Hepatocyte (in vitro differentiated cells): ENCODE results near the gene CARD11. TPM values are rescaled to one million over a fixed set of nuclear protein-coding genes. Genes with fewer than 3 reads are reported as not detected.

ENCODE experiments used
- DNase-seq: peaks from one replicate; pipeline ENCODE4 v3.0.0-alpha.2; 2016; ENCODE audit warnings: low spot score
- H2AFZ ChIP-seq: fragments of 200-600 bp; sonication (generic); 2 replicates; pipeline ENCODE4 v1.6.0; 2016; ENCODE audit warnings: antibody characterized with exemption, mild to moderate bottlenecking
- H3K27ac ChIP-seq: fragments of 200-600 bp; sonication (generic); 2 replicates; pipeline ENCODE4 v1.5.1; 2016; ENCODE audit warnings: mild to moderate bottlenecking
- H3K27me3 ChIP-seq: fragments of 200-600 bp; sonication (generic); 2 replicates; pipeline ENCODE4 v1.6.1; 2016
- H3K36me3 ChIP-seq: fragments of 200-600 bp; sonication (generic); replicated peaks from 2 replicates; pipeline ENCODE4 v1.5.1; 2016; ENCODE audit warnings: low read depth; ENCODE audit not compliant: insufficient read depth
- H3K4me1 ChIP-seq: fragments of 200-600 bp; sonication (generic); 2 replicates; pipeline ENCODE4 v1.5.1; 2016; ENCODE audit warnings: mild to moderate bottlenecking, moderate library complexity; ENCODE audit not compliant: insufficient read depth
- H3K4me2 ChIP-seq: fragments of 200-600 bp; sonication (generic); 2 replicates; pipeline ENCODE4 v1.6.0; 2016
- H3K4me3 ChIP-seq: fragments of 200-600 bp; sonication (generic); 2 replicates; pipeline ENCODE4 v1.5.1; 2016; ENCODE audit warnings: mild to moderate bottlenecking
- H3K79me2 ChIP-seq: fragments of 200-600 bp; sonication (generic); 2 replicates; pipeline ENCODE4 v1.6.0; 2017; ENCODE audit warnings: mild to moderate bottlenecking
- H3K9me2 ChIP-seq: fragments of 200-600 bp; sonication (generic); replicated peaks from 2 replicates; pipeline ENCODE4 v1.6.0; 2017; ENCODE audit warnings: mild to moderate bottlenecking; ENCODE audit not compliant: insufficient read depth
- H3K9me3 ChIP-seq: fragments of 200-600 bp; sonication (generic); 2 replicates; pipeline ENCODE4 v1.5.1; 2016; ENCODE audit warnings: low read depth, mild to moderate bottlenecking
- H4K20me1 ChIP-seq: fragments of 200-600 bp; sonication (generic); 2 replicates; pipeline ENCODE4 v1.6.0; 2016; ENCODE audit warnings: mild to moderate bottlenecking; ENCODE audit not compliant: insufficient read depth, poor library complexity, severe bottlenecking
- CTCF ChIP-seq: fragments of 200-600 bp; sonication (generic); IDR thresholded peaks from 2 replicates; pipeline ENCODE4 v1.5.1; 2016; ENCODE audit warnings: antibody characterized with exemption, mild to moderate bottlenecking; ENCODE audit not compliant: poor library complexity
- EZH2 ChIP-seq: fragments of 200-600 bp; sonication (generic); IDR thresholded peaks from 2 replicates; pipeline ENCODE4 v1.6.1; 2016; ENCODE audit warnings: antibody characterized with exemption, mild to moderate bottlenecking, borderline replicate concordance
- EZH2phosphoT487 ChIP-seq: fragments of 200-600 bp; sonication (generic); IDR thresholded peaks from one replicate; pipeline ENCODE4 v1.6.1; 2018; ENCODE audit warnings: antibody characterized with exemption, mild to moderate bottlenecking, low read depth, moderate library complexity; ENCODE audit not compliant: unreplicated experiment, severe bottlenecking
- WGBS: methylation state at CpG from one replicate; pipeline ENCODE4 v1.1.6; 2016; ENCODE audit warnings: low lambda C conversion rate; ENCODE audit errors: missing lambda C conversion rate; 5-methylcytosine and 5-hydroxymethylcytosine counted together
- polyA plus RNA-seq: library from polyadenylated mRNA; unstranded; fragments of >200 nt; fragmentation: Nextera tagmentation; extraction: Ambion mirVana; gene quantifications from 2 replicates; pipeline ENCODE4 v1.2.1, GENCODE V29; 2016
- total RNA-seq: library from RNA; depleted of rRNA; stranded (reverse); fragments of >200 nt; gene quantifications from 2 replicates; pipeline ENCODE4 v1.2.3, GENCODE V29; 2014

CARD11 gene
- total and polyA plus RNA-seq, 2 experiments from 2014 or later, result 9.6 to 10.9 TPM

GRCh38 chr7:2939193-2939885, 104.3 kb downstream of the CARD11 start:
- Histone ChIP-seq H3K9me3 (no peaks in the 10 kb centered on the region), H3K4me2 (no peak overlapping the region), H3K9me2 (no peaks in the 10 kb centered on the region), H2AFZ (no peak overlapping the region), H3K4me3 (no peak overlapping the region), H3K27ac (no peak overlapping the region), H4K20me1 (no peaks in the 10 kb centered on the region), H3K79me2 (no peaks in the 10 kb centered on the region), H3K36me3 (no peaks in the 10 kb centered on the region), H3K4me1 (no peaks in the 10 kb centered on the region), H3K27me3 (no peaks in the 10 kb centered on the region)
- TF ChIP-seq EZH2phosphoT487 (no peak), EZH2 (no peak), CTCF (no peak)
- DNase-seq, result no peak
- WGBS, result 90% methylated on average over 9 of the region's 13 CpGs

GRCh38 chr7:2938514-2939192, 105.0 kb downstream of the CARD11 start:
- Histone ChIP-seq H3K9me2 (no peaks in the 10 kb centered on the region), H3K27me3 (no peaks in the 10 kb centered on the region), H2AFZ (no peak overlapping the region), H3K36me3 (no peaks in the 10 kb centered on the region), H3K27ac (no peak overlapping the region), H4K20me1 (no peaks in the 10 kb centered on the region), H3K4me3 (no peak overlapping the region), H3K9me3 (no peaks in the 10 kb centered on the region), H3K4me1 (no peaks in the 10 kb centered on the region), H3K79me2 (no peaks in the 10 kb centered on the region), H3K4me2 (no peak overlapping the region)
- TF ChIP-seq CTCF, result no peak
- no peak for TF ChIP-seq EZH2
- TF ChIP-seq EZH2phosphoT487, result no peak
- 91% methylated on average over 19 of the region's 19 CpGs for WGBS
- no peak for DNase-seq

GRCh38 chr7:2937701-2938513, 105.8 kb downstream of the CARD11 start:
- no peaks in the 10 kb centered on the region for H3K4me1 ChIP-seq
- no peak overlapping the region for H3K27ac ChIP-seq
- no peaks in the 10 kb centered on the region for H3K9me2 ChIP-seq
- no peak overlapping the region for H3K4me2 ChIP-seq
- H4K20me1 ChIP-seq, result no peaks in the 10 kb centered on the region
- WGBS, result 96% methylated on average over 19 of the region's 19 CpGs
- no peak overlapping the region for H2AFZ ChIP-seq
- no peaks in the 10 kb centered on the region for H3K79me2 ChIP-seq
- no peak for DNase-seq
- TF ChIP-seq EZH2 (no peak), EZH2phosphoT487 (no peak), CTCF (no peak)
- H3K9me3 ChIP-seq, result no peaks in the 10 kb centered on the region
- H3K4me3 ChIP-seq, result no peak overlapping the region
- H3K36me3 ChIP-seq, result no peaks in the 10 kb centered on the region
- no peaks in the 10 kb centered on the region for H3K27me3 ChIP-seq
